A204.1 (cell line): ENCODE measurements around the gene SERINC4.
"Not testable (repeated sequence)": the region's sequence is repeated elsewhere in the genome, so short reads cannot be mapped to it uniquely, and the experiment has no call there.

Experiments used
- FAIRE-seq: peaks from 2 replicates; lab custom pipeline; 2012; peaks lifted over from hg19 to GRCh38; lab: Jason Lieb, UNC

SERINC4 gene

DNA sequence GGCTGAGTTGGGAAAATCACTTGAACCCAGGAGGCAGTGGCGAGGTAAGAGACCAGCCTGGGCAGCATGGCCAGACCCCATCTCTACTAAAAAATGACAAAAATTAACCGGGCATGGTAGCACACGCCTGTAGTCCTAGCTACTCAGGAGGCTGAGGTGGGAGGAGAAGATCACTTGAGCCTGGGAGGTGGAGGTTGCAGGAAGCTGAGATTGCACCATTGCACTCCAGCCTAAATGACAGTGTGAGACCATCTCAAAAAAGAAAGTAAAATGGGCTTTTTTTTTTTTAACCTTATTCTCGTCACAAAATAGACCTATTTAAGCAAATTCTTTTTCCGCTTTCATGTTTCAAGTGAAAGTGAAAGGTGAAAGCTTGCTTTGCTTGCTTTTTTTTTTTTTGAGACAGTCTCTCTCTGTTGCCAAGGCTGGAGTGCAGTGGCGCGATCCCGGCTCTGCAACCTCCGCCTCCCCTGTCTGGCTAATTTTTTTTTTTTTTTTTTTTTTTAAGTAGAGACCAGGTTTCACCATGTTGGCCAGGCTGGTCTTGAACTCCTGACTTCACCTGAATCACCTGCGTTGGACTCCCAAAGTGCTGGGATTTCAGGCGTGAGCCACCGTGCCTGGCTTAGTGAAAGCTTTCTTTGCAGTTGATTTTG lies 50.2 kb downstream of the SERINC4 start:
- no peak for FAIRE-seq

- no peak for FAIRE-seq
Observed at GRCh38 chr15:43748376-43748775, 51.6 kb downstream of the SERINC4 start.

DNA sequence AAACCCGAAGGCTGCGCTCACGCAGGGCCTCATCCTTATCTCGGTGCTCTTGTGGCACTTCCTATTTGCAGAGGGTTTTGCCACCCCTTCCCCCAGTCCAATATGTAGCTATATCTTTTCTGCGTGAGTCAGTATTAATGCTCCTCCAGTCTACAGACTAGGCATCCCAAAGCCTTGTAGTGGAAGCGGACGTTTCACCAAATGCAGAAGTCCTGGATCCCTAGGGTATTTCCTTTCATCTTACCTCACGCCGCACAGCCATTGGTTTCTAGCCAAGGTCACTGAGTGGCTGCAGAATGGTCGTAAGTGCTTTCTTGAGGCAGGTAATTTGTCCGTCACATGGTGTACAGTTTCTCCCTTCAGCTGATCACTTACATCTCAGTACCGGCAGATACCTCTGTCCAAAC lies 53.1 kb downstream of the SERINC4 start:
- not testable (repeated sequence) for FAIRE-seq

DNA sequence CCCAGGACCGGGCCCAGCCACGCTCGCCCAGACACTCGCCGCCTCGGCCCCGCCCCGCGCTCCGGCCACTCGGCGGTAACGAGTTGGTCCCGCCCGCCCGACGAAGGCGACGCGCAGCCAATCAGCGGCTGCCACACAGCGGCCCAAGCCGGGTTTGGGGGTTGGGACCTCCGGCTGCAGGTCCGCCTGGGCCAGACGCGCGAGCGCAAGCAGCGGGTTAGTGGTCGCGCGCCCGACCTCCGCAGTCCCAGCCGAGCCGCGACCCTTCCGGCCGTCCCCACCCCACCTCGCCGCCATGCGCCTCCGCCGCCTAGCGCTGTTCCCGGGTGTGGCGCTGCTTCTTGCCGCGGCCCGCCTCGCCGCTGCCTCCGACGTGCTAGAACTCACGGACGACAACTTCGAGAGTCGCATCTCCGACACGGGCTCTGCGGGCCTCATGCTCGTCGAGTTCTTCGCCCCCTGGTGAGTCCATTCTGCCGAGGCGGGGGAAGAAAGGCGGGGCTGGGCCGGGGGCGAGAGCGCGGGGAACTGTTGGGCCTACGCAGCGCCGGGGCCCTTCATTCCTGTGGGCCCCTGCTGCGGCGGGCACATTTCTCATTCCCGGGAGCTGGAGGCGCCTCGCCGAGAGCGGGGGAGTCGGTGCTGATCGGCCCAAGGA lies 53.6 kb downstream of the SERINC4 start, which contains the start of gene PDIA3:
Gene PDIA3 (plus strand): TSS at position 194 of the 658 bp plus-strand sequence. CDS start 102 bp downstream, at position 296.
- not testable (repeated sequence) for FAIRE-seq
